NB4 (cell line): ENCODE data around the gene GREB1.

Experiments
- DNase-seq: peaks from one replicate; pipeline ENCODE4 v3.0.0; 2010; ENCODE audit warnings: low read depth
- H3K4me3 ChIP-seq: one replicate; pipeline ENCODE4 v1.5.1; 2011; ENCODE audit warnings: mild to moderate bottlenecking, low read depth, low read length, moderate library complexity
- MYC ChIP-seq: IDR thresholded peaks from 2 replicates; pipeline ENCODE4 v1.6.1; 2011; ENCODE audit warnings: low read depth, low read length
- POLR2A ChIP-seq: IDR thresholded peaks from 2 replicates; pipeline ENCODE4 v1.6.1; 2011; ENCODE audit warnings: mild to moderate bottlenecking; ENCODE audit not compliant: insufficient read length; ENCODE audit errors: extremely low read depth
- TF ChIP-seq, protein P1 (sequence below): IDR thresholded peaks from one replicate; pipeline ENCODE4 v1.5.1; 2012; ENCODE audit warnings: low read depth, low read length
- TF ChIP-seq, protein P2 (sequence below): IDR thresholded peaks from 2 replicates; pipeline ENCODE4 v1.6.1; 2011; ENCODE audit warnings: low read depth, low read length

The GREB1 gene

DNA sequence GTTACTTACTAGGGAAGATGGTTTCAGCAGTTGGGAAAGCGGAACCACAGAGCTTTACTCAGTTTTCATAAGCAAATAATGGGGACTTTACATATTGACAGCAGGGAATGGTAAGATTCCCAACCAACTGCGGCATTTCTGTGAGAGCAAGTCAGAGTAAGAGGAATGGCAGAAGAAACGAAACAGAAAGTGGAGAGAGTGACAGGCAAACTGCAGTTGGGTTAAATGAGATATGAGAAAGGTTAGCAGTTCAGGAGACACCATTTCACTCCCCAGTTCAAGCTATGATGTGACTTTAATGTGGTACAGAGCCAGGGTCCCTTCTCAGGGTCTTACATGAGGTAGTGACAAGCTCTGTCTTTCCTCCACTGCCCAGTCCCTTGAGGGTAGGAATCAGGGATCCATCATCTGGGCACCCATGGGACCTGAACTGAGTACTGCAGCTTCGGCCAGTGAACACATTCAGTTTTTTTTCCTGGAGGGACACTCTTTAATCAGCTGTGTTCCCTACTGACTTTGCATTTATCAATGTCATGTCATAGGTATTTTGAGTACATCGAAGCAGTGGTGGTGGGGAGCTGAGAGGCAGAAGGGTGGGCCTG is 33.0 kb upstream of the GREB1 start:
- TF ChIP-seq POLR2A (no peak), MYC (no peak)
- TF ChIP-seq, protein P1, sequence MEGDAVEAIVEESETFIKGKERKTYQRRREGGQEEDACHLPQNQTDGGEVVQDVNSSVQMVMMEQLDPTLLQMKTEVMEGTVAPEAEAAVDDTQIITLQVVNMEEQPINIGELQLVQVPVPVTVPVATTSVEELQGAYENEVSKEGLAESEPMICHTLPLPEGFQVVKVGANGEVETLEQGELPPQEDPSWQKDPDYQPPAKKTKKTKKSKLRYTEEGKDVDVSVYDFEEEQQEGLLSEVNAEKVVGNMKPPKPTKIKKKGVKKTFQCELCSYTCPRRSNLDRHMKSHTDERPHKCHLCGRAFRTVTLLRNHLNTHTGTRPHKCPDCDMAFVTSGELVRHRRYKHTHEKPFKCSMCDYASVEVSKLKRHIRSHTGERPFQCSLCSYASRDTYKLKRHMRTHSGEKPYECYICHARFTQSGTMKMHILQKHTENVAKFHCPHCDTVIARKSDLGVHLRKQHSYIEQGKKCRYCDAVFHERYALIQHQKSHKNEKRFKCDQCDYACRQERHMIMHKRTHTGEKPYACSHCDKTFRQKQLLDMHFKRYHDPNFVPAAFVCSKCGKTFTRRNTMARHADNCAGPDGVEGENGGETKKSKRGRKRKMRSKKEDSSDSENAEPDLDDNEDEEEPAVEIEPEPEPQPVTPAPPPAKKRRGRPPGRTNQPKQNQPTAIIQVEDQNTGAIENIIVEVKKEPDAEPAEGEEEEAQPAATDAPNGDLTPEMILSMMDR = no peak
- TF ChIP-seq, protein P2, sequence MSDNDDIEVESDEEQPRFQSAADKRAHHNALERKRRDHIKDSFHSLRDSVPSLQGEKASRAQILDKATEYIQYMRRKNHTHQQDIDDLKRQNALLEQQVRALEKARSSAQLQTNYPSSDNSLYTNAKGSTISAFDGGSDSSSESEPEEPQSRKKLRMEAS = no peak

DNA sequence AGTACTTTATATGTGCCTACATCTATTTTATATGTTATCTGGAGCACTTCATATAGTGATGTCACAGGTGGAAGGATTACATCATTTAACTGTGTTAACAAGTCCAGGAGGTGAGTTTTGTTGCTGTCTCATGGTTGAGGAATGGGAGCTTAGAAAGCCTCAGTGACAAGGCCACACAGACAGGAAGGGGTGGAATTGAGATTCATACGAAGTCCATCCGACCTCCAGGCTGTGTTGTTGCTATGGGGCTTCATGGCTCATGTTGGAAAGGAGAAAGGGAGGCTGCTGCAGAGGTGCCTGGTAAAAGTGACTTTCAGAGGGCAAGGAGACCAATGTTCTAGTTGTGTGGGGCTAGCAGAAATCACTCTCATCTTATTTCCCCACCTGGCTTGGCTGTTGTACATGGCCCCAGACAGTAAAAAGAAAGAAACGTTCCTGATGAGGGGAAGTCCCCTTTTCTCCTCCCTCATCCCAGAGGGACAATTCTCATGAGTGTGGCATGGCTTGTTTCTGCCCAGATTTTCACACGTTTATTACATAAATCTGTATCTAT is 31.0 kb upstream of the GREB1 start:
- no peak for DNase-seq
- TF ChIP-seq MYC = no peak
- H3K4me3 ChIP-seq = no peak overlapping the region

More for the DNA sequence above, 33.0 kb upstream of the GREB1 start:
- no peak overlapping the region for H3K4me3 ChIP-seq
- DNase-seq = no peak

DNA sequence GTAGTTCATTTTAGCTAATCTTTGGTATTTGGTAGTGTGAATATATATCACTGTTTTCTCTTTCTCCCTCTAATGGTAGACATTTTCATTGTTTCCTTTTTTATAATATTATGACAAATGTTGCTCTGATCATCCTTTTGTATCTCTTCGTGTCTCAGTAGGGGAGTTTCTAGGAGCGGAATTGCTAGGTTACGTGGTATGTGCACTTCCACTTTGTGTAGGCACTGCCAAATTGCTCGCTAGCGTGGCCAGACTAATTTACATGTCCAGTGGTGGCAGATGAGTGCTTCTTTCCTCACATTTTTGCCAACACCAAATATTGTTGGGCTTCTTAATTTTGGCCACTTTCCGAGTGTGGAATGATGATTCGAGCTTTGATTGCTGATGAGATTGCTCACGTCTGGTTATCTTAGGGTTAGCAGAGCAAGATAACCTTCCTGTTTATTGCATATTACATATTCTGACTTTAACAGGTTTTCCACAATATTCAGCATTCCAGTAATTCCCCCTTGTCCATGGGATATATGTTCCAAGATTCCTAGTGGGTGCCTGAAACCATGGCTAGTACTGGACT is 30.4 kb upstream of the GREB1 start:
- H3K4me3 ChIP-seq = no peak overlapping the region
- DNase-seq = no peak
- TF ChIP-seq, protein P2 = no peak
- TF ChIP-seq, protein P1 = no peak
- TF ChIP-seq MYC (no peak), POLR2A (no peak)

DNA sequence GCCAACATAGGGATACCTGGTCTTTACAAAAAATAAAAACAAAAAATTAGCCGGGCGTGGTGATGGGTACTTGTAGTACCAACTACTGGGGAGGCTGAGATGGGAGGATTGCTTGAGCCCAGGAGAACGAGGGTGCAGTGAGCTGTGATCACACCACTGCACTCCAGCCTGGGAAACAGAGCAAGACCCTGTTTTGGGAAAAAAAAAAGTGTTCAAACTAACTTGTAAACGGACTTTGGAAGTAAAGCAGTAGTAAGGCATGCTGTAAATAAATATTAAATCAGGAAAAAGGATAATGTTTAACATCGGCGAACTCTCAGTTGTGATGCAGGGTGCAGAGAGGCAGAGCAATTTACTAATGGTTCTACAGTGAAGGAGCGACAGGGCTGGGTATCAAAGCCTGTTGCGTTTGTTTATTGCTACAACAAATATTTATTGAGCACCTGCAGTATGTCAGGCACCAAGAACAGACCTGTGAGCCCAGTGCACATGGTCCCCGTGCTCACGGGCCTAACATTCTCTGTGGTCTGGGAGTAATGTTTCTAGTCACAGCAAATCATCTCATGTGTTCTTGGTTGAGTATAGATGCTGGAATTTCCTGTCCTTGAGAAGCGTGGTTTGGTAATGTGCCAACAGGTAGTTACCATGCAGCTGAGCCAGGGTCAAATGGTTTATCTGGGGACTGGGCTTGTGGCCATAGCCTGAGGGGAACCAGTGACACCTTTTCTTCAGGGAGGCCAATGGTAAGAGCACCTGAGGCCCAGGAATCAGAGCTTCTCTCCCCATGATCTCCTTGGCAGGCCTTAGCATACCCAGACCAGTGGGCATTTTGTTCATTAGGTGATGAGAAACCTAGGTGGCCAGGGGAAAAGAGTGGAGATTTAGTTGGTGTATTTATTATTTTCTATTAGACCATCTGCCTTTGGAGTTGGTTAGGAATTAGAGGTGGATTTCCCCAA is 27.9 kb upstream of the GREB1 start:
- TF ChIP-seq, protein P2 = no peak
- TF ChIP-seq, protein P1 = no peak
- TF ChIP-seq MYC (no peak), POLR2A (no peak)
- H3K4me3 ChIP-seq = no peak overlapping the region
- DNase-seq = no peak

DNA sequence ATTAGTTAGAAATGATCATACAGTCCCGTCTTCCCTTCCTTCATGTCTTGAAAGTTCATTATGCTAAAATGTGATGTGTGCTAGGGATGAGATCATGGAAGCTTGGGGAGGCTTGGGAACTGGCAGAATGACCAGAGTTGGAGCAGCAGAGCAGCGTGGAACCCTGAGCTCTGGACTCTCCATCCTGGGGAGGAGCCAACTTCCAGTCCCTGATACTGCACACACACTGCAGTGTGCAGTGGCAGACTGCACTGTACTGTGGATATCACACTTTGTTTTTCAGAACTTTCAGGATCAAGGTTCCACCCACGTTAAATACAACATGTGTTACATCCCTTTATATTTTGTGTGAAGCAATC is 27.3 kb upstream of the GREB1 start:
- H3K4me3 ChIP-seq = no peak overlapping the region
- TF ChIP-seq, protein P2 = no peak
- TF ChIP-seq, protein P1 = no peak
- no peak for TF ChIP-seq MYC
- no peak for DNase-seq

DNA sequence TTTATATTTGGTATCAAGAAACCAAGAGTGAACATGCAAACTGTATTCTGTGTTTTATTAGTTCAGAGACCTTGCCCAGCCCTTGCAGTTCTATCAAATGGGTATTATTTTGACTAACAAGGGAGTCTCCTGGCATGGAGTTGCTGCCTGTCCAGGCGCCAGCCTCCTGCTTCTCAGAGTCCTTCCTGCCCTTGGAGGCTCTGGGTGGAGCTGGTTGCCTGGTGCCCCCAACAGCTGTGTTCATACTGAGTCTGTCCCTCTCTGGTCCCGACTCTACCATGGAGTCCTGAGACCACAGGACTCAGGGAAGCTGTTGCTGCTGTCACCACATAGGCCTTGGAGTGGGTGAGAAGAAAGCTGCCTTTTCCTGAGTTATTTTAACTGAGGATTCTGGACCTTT is 26.3 kb upstream of the GREB1 start:
- no peak overlapping the region for H3K4me3 ChIP-seq
- TF ChIP-seq, protein P1 = no peak
- no peak for TF ChIP-seq MYC
- TF ChIP-seq, protein P2 = no peak
- TF ChIP-seq POLR2A = no peak
- no peak for DNase-seq
